ENCODE measurements around the gene PGD. TPM values are rescaled to one million over a fixed set of nuclear protein-coding genes. Genes with fewer than 3 reads are reported as not detected.

PGD gene
- total RNA-seq, 1 donor = 108 TPM

DNA sequence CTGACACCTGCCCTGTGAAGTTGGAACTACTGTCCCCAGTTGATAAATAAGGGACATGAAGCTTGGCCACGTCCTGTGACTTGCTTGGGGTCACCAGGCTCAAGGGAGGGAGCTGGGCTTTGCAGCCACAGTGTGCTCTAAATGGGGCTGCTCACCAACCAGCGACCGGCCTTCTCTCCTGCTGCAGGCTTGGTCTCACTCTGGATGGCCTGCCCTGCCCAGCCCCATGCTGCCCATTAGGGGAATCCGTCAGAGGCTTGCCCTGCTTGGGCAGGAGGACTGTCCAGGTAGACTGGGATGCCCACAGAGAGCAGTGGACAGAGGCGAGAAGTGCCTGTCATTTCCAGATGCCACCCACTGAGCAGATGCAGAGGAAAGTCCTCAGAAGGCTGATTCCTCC, 30.1 kb downstream of the PGD start:
- TF ChIP-seq, protein P1, sequence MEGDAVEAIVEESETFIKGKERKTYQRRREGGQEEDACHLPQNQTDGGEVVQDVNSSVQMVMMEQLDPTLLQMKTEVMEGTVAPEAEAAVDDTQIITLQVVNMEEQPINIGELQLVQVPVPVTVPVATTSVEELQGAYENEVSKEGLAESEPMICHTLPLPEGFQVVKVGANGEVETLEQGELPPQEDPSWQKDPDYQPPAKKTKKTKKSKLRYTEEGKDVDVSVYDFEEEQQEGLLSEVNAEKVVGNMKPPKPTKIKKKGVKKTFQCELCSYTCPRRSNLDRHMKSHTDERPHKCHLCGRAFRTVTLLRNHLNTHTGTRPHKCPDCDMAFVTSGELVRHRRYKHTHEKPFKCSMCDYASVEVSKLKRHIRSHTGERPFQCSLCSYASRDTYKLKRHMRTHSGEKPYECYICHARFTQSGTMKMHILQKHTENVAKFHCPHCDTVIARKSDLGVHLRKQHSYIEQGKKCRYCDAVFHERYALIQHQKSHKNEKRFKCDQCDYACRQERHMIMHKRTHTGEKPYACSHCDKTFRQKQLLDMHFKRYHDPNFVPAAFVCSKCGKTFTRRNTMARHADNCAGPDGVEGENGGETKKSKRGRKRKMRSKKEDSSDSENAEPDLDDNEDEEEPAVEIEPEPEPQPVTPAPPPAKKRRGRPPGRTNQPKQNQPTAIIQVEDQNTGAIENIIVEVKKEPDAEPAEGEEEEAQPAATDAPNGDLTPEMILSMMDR (IDR thresholded peaks at IDR 0.05; ENCODE audit: insufficient read depth, low read length) = no peak
- H3K4me3 ChIP-seq (ENCODE audit: low read depth, low read length) = no peak overlapping the region
- DNase-seq (ENCODE audit: low read depth) = no peak

- DNase-seq (ENCODE audit: low read depth) = peak; percentile 47
- peak overlapping the region; percentile 89 for H3K4me3 ChIP-seq (ENCODE audit: low read depth, low read length)
These were observed 31.0 kb downstream of the PGD start for GRCh38 chr1:10429868-10430215.

DNA sequence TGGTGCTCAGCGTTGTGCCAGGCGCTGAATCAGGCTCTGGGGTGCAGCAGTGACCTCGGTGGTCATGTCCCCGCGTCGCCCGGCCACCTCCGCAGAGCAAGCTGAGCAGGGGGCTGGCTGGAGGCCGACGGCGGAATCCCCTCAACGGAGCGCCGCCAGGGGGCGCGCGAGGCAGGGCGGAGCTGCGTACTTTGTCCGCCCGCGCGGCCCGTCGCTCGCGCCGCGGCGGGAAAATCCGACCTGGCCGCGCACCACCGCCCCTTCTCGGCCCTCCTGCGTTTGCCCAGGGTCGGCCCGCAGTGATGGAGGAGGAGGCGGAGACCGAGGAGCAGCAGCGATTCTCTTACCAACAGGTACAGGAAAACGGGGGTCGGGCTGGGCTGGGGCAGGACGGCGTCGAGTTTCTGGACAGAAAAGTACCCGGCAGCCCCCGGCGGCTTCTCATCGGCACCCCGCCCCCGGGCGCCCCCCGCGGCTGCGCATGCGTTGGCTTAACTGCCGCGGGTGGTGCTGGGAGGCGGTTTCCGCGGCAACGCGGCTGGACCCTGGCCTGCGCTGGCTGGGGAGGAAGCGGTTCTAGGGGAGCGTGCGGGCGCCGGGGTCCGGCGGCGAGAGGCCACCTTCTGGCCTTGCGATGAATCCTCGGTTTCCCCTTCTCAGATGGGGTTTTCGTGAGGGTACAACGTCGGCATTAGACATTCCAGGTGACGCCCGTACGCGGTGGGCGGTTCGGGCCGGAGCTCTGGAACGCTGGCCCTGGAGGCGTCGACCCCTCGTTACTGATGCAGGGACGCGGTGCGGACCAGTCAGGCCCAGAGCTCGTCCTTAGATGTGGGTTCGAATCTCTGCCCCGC, 31.6 kb downstream of the PGD start, which contains the start of gene CENPS:
TSS of gene CENPS (plus strand) at position 218 of the 854 bp plus-strand sequence. CDS start at position 303, 85 bp downstream.
- DNase-seq (ENCODE audit: low read depth) = peak; percentile 81
- TF ChIP-seq, protein P1 (IDR thresholded peaks at IDR 0.05; ENCODE audit: insufficient read depth, low read length) = peak; percentile 80
- peak within 1 kb of the TSS; percentile 89 for H3K4me3 ChIP-seq (ENCODE audit: low read depth, low read length)

More at GRCh38 chr1:10429868-10430215, 31.0 kb downstream of the PGD start:
- TF ChIP-seq, protein P1 (IDR thresholded peaks at IDR 0.05; ENCODE audit: insufficient read depth, low read length) = no peak

- peak overlapping the region; percentile 89 for H3K4me3 ChIP-seq (ENCODE audit: low read depth, low read length)
- TF ChIP-seq, protein P1 (IDR thresholded peaks at IDR 0.05; ENCODE audit: insufficient read depth, low read length) = no peak
- peak; percentile 38 for DNase-seq (ENCODE audit: low read depth)
These were observed 32.3 kb downstream of the PGD start for GRCh38 chr1:10431070-10431730.

DNA sequence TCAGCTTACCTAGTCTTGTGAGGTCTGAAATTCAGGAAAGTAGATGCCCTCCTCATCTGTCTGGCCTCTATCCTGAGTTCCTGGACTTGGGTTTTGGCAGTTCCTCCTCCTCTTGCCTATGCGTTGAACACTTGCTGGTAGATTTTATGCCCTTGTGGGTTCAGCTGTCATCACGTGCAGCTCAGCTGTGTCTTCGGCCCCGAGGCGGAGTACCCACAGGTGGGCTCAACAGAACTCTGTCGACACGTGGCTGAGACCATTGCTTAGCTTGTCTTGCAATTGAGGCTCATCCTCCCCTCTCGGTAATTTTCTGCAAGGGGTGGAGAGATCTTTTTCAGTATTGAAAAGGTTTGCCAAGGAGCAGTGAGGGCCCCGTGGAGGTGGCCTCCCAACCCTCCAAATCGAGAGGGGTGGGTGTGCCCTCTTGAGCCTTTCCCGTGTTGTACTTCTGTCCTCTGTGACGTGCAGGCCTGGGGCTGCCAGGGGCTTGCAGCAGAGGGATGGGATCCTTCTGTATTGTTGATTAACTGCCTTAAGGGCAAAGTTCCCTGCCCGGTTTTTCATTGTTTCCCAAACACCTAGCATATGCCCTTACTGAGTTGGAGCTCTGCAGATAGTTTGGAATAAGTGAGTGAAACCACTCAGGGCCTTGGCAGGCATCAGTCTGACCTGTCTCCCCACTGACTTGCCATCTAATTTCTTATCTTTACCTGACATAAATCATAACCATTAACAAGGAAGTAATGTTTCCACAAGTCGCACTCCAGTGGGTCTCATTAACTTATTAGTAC, 34.2 kb downstream of the PGD start:
- TF ChIP-seq, protein P1 (IDR thresholded peaks at IDR 0.05; ENCODE audit: insufficient read depth, low read length) = no peak
- DNase-seq (ENCODE audit: low read depth) = no peak
- H3K4me3 ChIP-seq (ENCODE audit: low read depth, low read length) = no peak overlapping the region

- no peak for DNase-seq (ENCODE audit: low read depth)
- TF ChIP-seq, protein P1 (IDR thresholded peaks at IDR 0.05; ENCODE audit: insufficient read depth, low read length) = no peak
- no peak overlapping the region for H3K4me3 ChIP-seq (ENCODE audit: low read depth, low read length)
These were observed 34.9 kb downstream of the PGD start for GRCh38 chr1:10433790-10434189.
